Hypothalamus (tissue), 51 donors: ENCODE results near the gene ROBO1.
"Not testable (repeated sequence)": the region's sequence is repeated elsewhere in the genome, so short reads cannot be mapped to it uniquely, and the experiment has no call there.

ENCODE experiments used
- DNase-seq, 51 donors: peaks; one replicate each; lab custom pipeline; 2025; lab: John Stamatoyannopoulos, UW

The ROBO1 gene

DNA sequence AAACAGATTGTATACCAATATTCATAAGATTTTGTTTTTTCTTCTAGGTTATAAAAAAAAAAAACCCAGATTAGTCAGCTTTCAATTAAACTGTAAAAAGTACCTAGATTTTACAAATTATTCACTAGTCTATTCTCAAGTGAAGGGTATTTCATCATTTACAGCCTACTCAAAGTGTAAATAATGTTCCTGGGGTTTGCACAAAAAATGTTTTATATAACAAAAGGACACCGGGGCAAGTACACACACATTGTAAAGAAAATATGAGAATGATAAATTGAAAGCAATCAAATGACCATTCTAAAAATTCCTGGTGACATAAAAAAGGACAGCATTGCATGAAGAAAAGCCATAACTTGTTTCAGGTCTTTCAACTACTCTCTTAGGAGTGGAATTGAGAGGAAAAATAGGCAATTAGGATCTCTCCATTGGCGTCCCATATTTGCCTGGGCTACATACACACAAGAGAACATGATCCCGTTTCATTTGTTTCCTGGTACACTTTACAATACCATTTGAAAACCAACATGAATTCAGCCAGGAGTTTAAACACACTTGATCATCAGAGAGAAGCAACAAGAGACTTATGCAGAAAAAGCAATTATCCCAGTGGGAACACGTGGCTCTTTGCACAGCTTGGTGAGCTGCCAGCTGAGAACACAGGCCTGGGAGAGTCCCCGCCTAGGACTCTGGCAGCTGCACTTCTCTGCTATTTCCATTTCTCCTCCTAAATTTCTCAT is 1039.2 kb downstream of the ROBO1 start:
- DNase-seq, result peak in 47 of 51 donors; percentile 2 to 88 (median 51)

GRCh38 chr3:78726545-78726944 is 1041.3 kb downstream of the ROBO1 start:
- no peak for DNase-seq

GRCh38 chr3:78725703-78726246 is 1042.0 kb downstream of the ROBO1 start:
- DNase-seq, result no peak

- peak in 1 of 51 donors; percentile 16 for DNase-seq
Observed at GRCh38 chr3:78724859-78725258, 1042.9 kb downstream of the ROBO1 start.

- DNase-seq, result not testable (repeated sequence)
Observed at GRCh38 chr3:78724364-78724763, 1043.4 kb downstream of the ROBO1 start.

GRCh38 chr3:78721771-78722543 is 1045.8 kb downstream of the ROBO1 start:
- no peak for DNase-seq

- DNase-seq, result no peak
Observed at GRCh38 chr3:78718707-78719106, 1049.1 kb downstream of the ROBO1 start.

DNA sequence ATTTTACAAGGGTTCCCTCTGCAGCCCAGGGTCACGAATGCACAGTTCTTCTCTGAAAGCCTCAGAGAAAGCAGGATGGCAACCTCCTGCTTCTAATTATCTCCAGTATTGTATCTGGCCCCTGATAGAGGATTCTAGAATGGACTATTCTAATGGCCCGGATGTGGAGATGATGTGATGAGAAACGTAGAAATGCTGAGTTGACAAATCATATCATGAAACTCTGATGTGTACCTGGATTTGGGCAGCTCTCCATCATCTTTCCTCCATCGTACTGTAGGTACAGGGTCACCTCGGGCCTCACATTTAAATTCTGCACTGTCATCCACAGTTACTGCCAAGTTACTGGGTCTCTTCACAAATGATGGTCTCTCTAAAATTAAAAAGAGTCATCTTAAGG is 1050.8 kb downstream of the ROBO1 start:
- DNase-seq, result no peak

- no peak for DNase-seq
Observed at GRCh38 chr3:78712941-78713340, 1054.9 kb downstream of the ROBO1 start.

GRCh38 chr3:78712270-78712669 is 1055.5 kb downstream of the ROBO1 start:
- no peak for DNase-seq

GRCh38 chr3:78708565-78709073 is 1059.2 kb downstream of the ROBO1 start:
- DNase-seq, result no peak

GRCh38 chr3:78707609-78708008 is 1060.2 kb downstream of the ROBO1 start:
- DNase-seq, result no peak

GRCh38 chr3:78706906-78707523 is 1060.8 kb downstream of the ROBO1 start:
- no peak for DNase-seq

DNA sequence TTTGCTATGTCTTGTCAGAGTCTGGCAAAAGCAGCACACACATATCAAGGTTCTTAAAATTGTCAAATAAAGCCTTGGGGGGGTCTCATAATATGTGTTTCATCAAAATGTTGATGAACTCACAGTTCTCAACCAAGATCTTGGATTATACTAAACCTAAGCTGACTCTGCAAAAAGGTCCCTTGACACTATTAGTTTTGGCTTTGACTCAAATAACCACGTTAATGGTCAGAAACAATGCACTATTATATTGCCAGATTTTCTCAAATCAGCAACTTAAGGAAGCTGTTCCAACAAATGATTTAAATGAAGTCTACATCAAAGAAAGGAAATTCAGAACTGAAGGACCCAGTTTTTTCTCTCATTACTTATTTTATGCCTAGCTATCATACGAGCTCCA is 1063.9 kb downstream of the ROBO1 start:
- no peak for DNase-seq

DNA sequence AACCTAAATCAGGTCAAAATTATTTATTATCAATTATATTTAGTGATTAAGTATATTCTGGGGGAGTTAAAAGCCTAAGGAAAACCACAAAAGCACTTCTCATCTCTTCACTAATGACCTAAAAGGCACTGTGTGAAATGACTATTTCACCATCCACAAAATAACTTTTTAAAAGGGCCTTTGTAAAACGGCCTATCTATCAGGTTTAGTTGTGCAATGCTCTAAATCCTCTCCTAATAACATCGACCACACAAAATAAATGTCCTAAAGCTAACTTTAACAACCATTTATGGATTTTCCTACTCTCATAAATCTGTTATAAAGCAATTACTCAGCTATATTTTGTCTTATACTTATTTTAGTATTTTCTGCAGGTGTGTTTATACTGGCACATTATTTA is 1066.3 kb downstream of the ROBO1 start:
- DNase-seq, result no peak

GRCh38 chr3:78698431-78698830 is 1069.4 kb downstream of the ROBO1 start:
- no peak for DNase-seq

DNA sequence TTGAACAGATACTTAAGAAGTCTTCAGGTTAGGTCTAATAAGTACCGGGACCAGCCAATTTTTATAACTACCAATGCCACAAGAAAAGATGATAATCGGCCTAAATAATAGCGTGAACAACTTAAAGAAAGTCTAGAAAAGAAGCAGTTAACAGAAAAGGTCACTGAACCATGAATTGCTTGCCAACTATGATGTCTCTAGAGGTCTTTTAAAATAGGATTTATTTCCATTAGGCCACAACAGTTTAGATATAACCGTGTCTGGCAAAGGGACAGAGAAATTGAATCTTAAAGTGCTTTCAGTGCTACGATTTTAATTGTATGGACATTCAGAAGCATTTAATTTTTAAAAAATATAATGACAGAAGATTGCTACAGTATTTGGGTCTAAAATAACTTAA is 1070.4 kb downstream of the ROBO1 start:
- DNase-seq, result no peak

- DNase-seq, result no peak
Observed at GRCh38 chr3:78690766-78691165, 1077.0 kb downstream of the ROBO1 start.

DNA sequence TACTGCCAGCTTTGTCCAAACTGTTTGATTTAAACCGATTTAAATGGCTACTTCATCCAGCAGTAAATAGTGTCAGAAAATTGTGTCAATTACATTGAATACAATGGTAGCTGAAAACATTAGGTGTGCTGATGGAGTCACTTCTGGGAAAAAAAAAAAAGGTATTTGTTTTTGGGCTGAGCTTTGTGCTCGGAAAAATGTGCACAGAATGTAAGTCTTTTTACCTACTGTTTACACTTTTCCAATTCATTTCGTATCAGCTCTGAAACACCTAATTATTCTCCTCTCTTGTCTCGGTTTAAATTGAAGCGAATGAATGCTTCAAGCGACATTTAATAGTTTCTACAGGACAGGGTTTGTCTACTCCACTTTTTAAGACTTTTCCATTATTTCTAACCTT is 1078.4 kb downstream of the ROBO1 start:
- no peak for DNase-seq

- DNase-seq, result no peak
Observed at GRCh38 chr3:78687520-78687919, 1080.3 kb downstream of the ROBO1 start.

DNA sequence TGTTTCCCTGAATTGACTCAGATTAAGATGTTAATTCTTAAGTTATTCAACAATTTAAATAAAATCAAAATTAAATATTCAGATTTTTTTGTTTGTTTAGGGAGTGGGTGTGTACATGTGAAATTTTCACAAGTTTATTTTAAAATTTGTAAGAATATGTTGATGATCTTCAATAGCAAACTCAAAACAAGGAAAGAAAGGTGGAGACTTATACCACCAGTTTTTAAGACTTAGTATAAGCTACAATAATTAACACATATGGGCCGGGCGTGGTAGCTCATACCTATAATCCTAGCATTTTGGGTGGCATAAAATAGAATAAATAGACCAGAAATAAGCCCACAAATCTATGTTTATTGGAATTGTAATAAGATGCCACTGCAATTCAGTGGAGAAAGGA is 1084.5 kb downstream of the ROBO1 start:
- DNase-seq, result no peak
